GM12892 (cell line): Measurements from ENCODE around the gene ASPHD1.
"Not testable (repeated sequence)": the region's sequence is repeated elsewhere in the genome, so short reads cannot be mapped to it uniquely, and the experiment has no call there.

Experiments used
- DNase-seq: peaks from one replicate; pipeline ENCODE4 v3.0.0; 2011; ENCODE audit not compliant: insufficient read length
- FAIRE-seq: peaks from 2 replicates; lab custom pipeline; 2011; peaks lifted over from hg19 to GRCh38; lab: Jason Lieb, UNC
- POLR2A ChIP-seq: IDR thresholded peaks from 2 replicates; pipeline ENCODE4 v1.6.1; 2011; ENCODE audit warnings: low read depth, low read length, control low read depth
- POLR2AphosphoS5 ChIP-seq: IDR thresholded peaks from 2 replicates; pipeline ENCODE4 v1.6.1; 2011; ENCODE audit warnings: low read depth, low read length, control low read depth
- TAF1 ChIP-seq: IDR thresholded peaks from 2 replicates; pipeline ENCODE4 v1.6.1; 2011; ENCODE audit warnings: low read depth, mild to moderate bottlenecking, control low read depth, low read length, borderline replicate concordance

ASPHD1 gene

GRCh38 chr16:29900888-29901606, 759 bp downstream of the ASPHD1 start:
- FAIRE-seq (no peak), DNase-seq (no peak)
- no peak for TF ChIP-seq TAF1
- no peak for TF ChIP-seq POLR2AphosphoS5
- TF ChIP-seq POLR2A = no peak

GRCh38 chr16:29901607-29901945, 1.3 kb downstream of the ASPHD1 start:
- TF ChIP-seq POLR2AphosphoS5 (no peak), TAF1 (no peak), POLR2A (no peak)
- FAIRE-seq (no peak), DNase-seq (no peak)

- no peak for DNase-seq
- TF ChIP-seq POLR2AphosphoS5 = no peak
- FAIRE-seq = no peak
These were observed 3.3 kb downstream of the ASPHD1 start for GRCh38 chr16:29903590-29903989.

- TF ChIP-seq TAF1 (no peak), POLR2A (no peak), POLR2AphosphoS5 (no peak)
- DNase-seq (no peak), FAIRE-seq (no peak)
These were observed 4.7 kb downstream of the ASPHD1 start for GRCh38 chr16:29904947-29905346.

GRCh38 chr16:29905668-29906067, 5.4 kb downstream of the ASPHD1 start:
- no peak for FAIRE-seq
- no peak for TF ChIP-seq POLR2A
- TF ChIP-seq POLR2AphosphoS5 = no peak
- TF ChIP-seq TAF1 = no peak
- DNase-seq = no peak

- no peak for DNase-seq
- no peak for FAIRE-seq
- TF ChIP-seq POLR2A = no peak
- TF ChIP-seq TAF1 = no peak
- no peak for TF ChIP-seq POLR2AphosphoS5
These were observed 6.4 kb downstream of the ASPHD1 start for GRCh38 chr16:29906520-29907244.

GRCh38 chr16:29907973-29908372, 7.7 kb downstream of the ASPHD1 start:
- FAIRE-seq = no peak
- TF ChIP-seq TAF1 = no peak
- TF ChIP-seq POLR2AphosphoS5 = no peak
- TF ChIP-seq POLR2A = no peak
- DNase-seq = no peak

GRCh38 chr16:29908719-29909220, 8.5 kb downstream of the ASPHD1 start:
- DNase-seq (no peak), FAIRE-seq (no peak)
- TF ChIP-seq POLR2AphosphoS5 (no peak), TAF1 (no peak), POLR2A (no peak)

GRCh38 chr16:29909391-29909790, 9.1 kb downstream of the ASPHD1 start:
- no peak for FAIRE-seq
- DNase-seq = no peak
- TF ChIP-seq POLR2A (no peak), TAF1 (no peak), POLR2AphosphoS5 (no peak)

- DNase-seq, FAIRE-seq: not testable (repeated sequence)
These were observed 9.6 kb downstream of the ASPHD1 start for GRCh38 chr16:29909851-29910250.

- FAIRE-seq = no peak
- TF ChIP-seq TAF1 (no peak), POLR2A (no peak), POLR2AphosphoS5 (no peak)
- DNase-seq = no peak
These were observed 10.8 kb downstream of the ASPHD1 start for GRCh38 chr16:29910819-29911675.

GRCh38 chr16:29911676-29912010, 11.4 kb downstream of the ASPHD1 start:
- no peak for TF ChIP-seq TAF1
- TF ChIP-seq POLR2AphosphoS5 = no peak
- no peak for TF ChIP-seq POLR2A
- no peak for DNase-seq
- no peak for FAIRE-seq
